Measurements from ENCODE around the gene LUC7L.

The LUC7L gene

DNA sequence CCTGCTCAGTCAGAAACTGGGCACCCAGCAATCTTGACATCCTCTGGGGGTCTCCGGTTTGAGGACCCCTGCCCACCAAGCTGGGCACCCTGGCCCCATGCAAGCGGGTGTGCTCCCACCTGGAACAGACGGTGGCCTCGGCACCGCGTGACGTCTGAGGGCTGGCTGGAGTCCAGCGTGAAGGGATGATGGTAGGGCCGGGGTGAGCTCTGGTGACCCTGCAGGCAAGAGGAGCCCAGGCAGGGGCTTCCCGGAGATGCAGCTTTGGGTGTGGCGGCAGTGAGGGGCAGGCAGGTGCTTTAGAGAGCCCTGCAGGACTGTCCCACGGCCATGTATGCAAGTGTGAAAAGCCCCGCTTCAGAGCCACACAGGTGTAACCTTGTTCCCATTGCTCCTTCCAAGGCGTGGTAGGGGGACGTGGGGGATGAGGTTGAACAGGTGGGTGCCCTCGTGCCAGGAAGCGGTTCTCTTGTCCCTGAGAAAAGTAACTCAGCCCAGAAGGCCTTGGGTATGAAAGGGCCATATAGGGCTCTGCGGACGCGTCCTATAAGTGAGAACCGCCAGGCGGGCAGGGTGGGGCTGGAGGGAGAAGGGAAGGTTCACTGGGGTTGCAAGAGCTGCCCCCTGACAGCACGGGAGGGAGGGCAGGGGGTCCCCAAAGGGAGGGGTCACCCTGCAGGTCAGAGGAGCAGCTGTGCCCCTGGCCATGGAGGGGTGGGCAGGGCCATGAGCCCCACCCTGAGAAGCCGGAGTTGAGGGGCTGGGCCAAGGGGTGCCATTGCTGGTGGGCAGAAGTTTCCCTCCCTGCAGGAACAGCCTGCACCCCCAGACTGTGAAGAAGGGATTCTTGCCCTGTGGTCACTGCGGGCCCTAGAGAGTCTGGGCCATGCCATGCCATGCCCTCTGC lies 37.3 kb upstream of the LUC7L start:
- DNase-seq (ENCODE audit: low read depth): no peak
- no peak overlapping the region for H3K4me3 ChIP-seq (ENCODE audit: low read depth, low read length)
- TF ChIP-seq, protein P1, sequence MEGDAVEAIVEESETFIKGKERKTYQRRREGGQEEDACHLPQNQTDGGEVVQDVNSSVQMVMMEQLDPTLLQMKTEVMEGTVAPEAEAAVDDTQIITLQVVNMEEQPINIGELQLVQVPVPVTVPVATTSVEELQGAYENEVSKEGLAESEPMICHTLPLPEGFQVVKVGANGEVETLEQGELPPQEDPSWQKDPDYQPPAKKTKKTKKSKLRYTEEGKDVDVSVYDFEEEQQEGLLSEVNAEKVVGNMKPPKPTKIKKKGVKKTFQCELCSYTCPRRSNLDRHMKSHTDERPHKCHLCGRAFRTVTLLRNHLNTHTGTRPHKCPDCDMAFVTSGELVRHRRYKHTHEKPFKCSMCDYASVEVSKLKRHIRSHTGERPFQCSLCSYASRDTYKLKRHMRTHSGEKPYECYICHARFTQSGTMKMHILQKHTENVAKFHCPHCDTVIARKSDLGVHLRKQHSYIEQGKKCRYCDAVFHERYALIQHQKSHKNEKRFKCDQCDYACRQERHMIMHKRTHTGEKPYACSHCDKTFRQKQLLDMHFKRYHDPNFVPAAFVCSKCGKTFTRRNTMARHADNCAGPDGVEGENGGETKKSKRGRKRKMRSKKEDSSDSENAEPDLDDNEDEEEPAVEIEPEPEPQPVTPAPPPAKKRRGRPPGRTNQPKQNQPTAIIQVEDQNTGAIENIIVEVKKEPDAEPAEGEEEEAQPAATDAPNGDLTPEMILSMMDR (IDR thresholded peaks at IDR 0.05; ENCODE audit: low read depth, low read length, missing control alignments): no peak

DNA sequence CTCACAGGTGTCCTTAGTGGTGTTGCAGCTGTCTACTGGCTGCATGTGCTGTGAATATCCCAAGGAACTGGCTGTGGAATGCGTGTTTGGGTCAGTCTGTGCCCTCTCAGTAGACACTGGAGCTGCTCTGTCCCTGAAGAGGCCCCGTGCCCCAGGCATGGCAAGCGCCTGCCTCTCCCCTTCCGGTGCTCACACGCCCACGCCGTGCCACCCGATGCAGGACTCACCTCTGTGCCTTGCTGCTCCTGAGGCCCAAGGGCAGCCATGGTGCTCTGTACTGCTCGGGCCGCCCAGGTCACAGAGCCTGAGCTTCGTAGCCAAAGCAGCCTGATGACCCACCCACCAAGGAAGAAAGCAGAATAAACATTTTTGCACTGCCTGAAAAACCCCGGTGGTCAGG lies 36.5 kb upstream of the LUC7L start:
- no peak for DNase-seq (ENCODE audit: low read depth)
- TF ChIP-seq, protein P1 (IDR thresholded peaks at IDR 0.05; ENCODE audit: low read depth, low read length, missing control alignments): no peak
- H3K4me3 ChIP-seq (ENCODE audit: low read depth, low read length): no peak overlapping the region

DNA sequence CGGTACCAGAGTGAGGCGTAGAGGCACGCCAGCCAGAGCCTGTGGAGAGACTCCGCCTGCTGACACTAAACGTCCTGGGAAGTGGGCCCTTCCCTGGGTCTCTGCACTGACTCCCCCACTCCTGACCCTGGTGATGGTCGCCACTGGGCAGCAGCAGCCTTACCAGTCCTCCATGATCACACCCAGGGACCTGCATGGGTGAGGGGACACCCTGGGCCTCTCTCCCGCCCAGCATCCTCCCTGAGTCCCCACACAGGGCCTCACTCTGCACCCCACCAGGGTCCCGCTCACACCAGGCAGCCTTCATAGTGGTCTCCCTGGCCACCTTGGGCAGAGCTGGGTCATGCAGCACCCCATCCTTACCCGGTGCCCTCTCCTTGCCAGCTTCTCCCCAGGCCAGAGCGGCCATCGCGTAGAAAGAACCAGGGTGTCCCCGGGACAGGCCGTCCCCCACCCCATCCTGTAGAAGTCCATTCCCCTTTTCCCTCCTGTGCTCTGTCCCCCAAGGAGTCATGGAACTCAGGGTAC lies 35.8 kb upstream of the LUC7L start:
- no peak for DNase-seq (ENCODE audit: low read depth)
- TF ChIP-seq, protein P1 (IDR thresholded peaks at IDR 0.05; ENCODE audit: low read depth, low read length, missing control alignments): no peak
- H3K4me3 ChIP-seq (ENCODE audit: low read depth, low read length): no peak overlapping the region

DNA sequence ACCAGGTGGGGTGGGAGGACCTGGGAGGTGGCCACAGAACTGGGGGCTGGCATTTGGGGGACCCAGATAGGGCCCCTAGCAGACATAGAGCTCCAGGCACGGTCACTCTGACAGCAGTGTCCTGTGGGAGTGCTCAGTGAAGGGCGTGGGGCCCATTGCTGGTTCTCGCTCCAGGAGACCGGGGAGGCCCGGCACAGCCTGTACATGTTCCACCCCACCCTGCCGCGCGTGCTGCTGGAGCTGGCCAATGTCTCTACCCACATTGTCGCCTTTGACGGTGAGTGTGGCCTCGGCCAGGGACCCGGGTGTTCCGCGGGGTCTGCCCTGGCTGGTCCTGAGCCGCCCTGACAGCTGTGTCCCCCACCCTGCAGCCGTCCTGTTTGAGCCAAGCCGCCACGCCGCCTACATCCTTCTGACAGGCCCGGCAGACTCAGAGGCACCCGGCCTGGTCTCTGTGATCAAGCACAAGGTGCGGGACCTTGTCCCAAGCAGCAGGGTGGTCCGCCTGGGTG lies 35.2 kb upstream of the LUC7L start:
- no peak for DNase-seq (ENCODE audit: low read depth)
- TF ChIP-seq, protein P1 (IDR thresholded peaks at IDR 0.05; ENCODE audit: low read depth, low read length, missing control alignments): no peak
- H3K4me3 ChIP-seq (ENCODE audit: low read depth, low read length): no peak overlapping the region

DNA sequence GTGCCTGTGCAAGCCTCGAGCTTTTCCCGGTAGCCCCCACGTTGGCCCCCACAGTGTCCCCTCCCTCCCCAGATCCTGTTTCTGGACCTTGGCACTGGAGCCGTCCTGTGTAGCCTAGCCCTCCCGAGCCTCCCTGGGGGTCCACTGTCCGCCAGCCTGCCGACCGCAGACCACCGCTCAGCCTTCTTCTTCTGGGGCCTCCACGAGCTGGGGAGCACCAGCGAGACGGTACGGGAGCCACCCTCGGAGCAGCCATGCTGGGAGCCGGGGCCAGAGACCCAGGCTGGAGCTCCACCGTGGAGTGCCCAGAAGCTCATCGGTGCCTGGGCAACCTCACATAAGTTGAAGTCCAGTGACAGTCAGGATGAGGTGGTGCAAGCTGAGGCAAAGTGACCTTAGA lies 34.7 kb upstream of the LUC7L start:
- H3K4me3 ChIP-seq (ENCODE audit: low read depth, low read length): no peak overlapping the region
- TF ChIP-seq, protein P1 (IDR thresholded peaks at IDR 0.05; ENCODE audit: low read depth, low read length, missing control alignments): no peak
- no peak for DNase-seq (ENCODE audit: low read depth)

DNA sequence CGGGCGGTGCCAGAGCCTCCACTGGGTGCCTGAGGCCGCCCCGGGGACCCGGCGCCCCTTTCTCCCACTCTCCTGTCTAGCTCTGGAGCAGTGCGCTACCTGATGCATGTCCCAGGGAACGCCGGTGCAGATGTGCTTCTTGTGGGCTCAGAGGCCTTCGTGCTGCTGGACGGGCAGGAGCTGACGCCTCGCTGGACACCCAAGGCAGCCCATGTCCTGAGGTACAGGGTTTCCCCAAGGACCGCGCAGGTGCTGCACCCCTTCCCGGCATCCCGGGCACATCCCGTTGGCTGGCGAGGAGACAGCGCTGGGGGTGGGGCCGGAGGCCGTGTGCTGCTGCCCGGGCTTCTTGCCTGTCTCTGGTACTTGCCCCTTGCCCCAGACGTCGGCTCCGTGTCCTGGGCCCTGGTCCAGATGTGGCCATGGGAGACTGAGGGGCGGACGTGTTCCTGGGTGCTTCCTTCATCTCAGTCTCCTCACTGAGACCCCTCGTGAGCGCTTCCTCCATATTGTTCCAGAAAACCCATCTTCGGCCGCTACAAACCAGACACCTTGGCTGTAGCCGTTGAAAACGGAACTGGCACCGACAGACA lies 34.0 kb upstream of the LUC7L start:
- TF ChIP-seq, protein P1 (IDR thresholded peaks at IDR 0.05; ENCODE audit: low read depth, low read length, missing control alignments): no peak
- no peak for DNase-seq (ENCODE audit: low read depth)
- no peak overlapping the region for H3K4me3 ChIP-seq (ENCODE audit: low read depth, low read length)
